Measurements from ENCODE around the gene KCP. TPM values are rescaled to one million over a fixed set of nuclear protein-coding genes. Genes with fewer than 3 reads are reported as not detected.

The KCP gene
- polyA plus RNA-seq, 1 donor from 2014 or later, result 0.31 TPM

DNA sequence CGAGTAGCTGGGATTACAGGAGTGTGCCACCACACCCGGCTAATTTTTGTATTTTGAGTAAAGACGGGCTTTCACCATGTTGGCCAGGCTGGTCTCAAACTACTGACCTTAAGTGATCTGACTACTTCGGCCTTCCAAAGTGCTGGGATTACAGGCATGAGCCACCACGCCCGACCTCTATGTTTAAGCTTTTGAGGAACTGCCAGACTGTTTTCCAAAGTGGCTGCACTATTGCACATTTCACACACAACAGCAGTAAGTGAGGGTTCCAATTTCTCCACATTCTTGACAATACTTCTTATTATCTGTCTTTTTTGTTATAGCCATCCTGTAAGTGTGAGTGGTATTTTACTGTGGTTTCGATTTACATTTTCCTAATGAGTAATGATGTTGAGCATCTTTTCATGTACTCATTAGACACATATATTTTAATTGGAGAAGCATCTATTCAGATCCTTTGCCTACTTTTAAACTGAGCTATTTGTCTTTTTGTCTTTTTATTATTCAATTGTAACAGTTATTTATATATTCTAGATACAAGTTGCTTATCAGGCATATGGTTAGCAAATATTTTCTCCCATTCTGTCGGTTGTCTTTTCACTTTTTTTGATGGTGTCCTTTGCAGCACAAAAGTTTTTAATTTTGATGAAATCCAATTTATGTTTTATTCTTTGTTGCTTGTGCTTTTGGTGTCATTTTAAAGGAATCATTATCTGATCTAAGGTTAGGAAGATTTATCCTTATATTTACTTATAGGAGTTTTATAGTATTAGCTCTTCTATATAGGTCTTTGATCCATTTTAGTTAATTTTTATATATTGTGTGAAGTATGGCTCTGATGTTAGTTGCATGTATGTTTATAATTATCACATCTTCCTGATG lies 14.4 kb upstream of the KCP start:
- Histone ChIP-seq H3K36me3 (ENCODE audit: insufficient read depth, low read length) (no peaks in the 10 kb centered on the region), H3K27ac (ENCODE audit: low read length) (no peak overlapping the region), H3K4me2 (ENCODE audit: low read length) (no peak overlapping the region), H3K9me3 (ENCODE audit: low read length) (no peaks in the 10 kb centered on the region), H2AFZ (ENCODE audit: low read depth, low read length) (no peak overlapping the region), H3K4me3 (ENCODE audit: low read length) (no peak overlapping the region), H3K9me2 (ENCODE audit: insufficient read depth, low read length) (no peaks in the 10 kb centered on the region), H3K9ac (ENCODE audit: low read length) (no peak overlapping the region), H3K27me3 (ENCODE audit: insufficient read depth, low read depth, low read length) (no peaks in the 10 kb centered on the region), H4K20me1 (ENCODE audit: insufficient read depth) (no peaks in the 10 kb centered on the region), H3K79me2 (replicated peaks; ENCODE audit: insufficient read depth, low read length) (no peaks in the 10 kb centered on the region), H3F3A (ENCODE audit: insufficient read depth, low read length, poor library complexity, severe bottlenecking) (no peaks in the 10 kb centered on the region)
- TF ChIP-seq, protein P1, sequence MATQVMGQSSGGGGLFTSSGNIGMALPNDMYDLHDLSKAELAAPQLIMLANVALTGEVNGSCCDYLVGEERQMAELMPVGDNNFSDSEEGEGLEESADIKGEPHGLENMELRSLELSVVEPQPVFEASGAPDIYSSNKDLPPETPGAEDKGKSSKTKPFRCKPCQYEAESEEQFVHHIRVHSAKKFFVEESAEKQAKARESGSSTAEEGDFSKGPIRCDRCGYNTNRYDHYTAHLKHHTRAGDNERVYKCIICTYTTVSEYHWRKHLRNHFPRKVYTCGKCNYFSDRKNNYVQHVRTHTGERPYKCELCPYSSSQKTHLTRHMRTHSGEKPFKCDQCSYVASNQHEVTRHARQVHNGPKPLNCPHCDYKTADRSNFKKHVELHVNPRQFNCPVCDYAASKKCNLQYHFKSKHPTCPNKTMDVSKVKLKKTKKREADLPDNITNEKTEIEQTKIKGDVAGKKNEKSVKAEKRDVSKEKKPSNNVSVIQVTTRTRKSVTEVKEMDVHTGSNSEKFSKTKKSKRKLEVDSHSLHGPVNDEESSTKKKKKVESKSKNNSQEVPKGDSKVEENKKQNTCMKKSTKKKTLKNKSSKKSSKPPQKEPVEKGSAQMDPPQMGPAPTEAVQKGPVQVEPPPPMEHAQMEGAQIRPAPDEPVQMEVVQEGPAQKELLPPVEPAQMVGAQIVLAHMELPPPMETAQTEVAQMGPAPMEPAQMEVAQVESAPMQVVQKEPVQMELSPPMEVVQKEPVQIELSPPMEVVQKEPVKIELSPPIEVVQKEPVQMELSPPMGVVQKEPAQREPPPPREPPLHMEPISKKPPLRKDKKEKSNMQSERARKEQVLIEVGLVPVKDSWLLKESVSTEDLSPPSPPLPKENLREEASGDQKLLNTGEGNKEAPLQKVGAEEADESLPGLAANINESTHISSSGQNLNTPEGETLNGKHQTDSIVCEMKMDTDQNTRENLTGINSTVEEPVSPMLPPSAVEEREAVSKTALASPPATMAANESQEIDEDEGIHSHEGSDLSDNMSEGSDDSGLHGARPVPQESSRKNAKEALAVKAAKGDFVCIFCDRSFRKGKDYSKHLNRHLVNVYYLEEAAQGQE (IDR thresholded peaks at IDR 0.05; ENCODE audit: borderline replicate concordance), result no peak
- TF ChIP-seq EP300 (conservative IDR thresholded peaks at IDR 0.05; ENCODE audit: poor library complexity, severe bottlenecking), result no peak
- TF ChIP-seq MXI1 (conservative IDR thresholded peaks at IDR 0.05; ENCODE audit: poor library complexity, severe bottlenecking), result no peak
- TF ChIP-seq POLR2AphosphoS5 (IDR thresholded peaks at IDR 0.05), result no peak
- TF ChIP-seq EZH2 (IDR thresholded peaks at IDR 0.05; ENCODE audit: borderline replicate concordance, insufficient read depth, low read length, poor library complexity, severe bottlenecking), result no peak
- TF ChIP-seq, protein P2, sequence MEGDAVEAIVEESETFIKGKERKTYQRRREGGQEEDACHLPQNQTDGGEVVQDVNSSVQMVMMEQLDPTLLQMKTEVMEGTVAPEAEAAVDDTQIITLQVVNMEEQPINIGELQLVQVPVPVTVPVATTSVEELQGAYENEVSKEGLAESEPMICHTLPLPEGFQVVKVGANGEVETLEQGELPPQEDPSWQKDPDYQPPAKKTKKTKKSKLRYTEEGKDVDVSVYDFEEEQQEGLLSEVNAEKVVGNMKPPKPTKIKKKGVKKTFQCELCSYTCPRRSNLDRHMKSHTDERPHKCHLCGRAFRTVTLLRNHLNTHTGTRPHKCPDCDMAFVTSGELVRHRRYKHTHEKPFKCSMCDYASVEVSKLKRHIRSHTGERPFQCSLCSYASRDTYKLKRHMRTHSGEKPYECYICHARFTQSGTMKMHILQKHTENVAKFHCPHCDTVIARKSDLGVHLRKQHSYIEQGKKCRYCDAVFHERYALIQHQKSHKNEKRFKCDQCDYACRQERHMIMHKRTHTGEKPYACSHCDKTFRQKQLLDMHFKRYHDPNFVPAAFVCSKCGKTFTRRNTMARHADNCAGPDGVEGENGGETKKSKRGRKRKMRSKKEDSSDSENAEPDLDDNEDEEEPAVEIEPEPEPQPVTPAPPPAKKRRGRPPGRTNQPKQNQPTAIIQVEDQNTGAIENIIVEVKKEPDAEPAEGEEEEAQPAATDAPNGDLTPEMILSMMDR (IDR thresholded peaks at IDR 0.05; ENCODE audit: poor library complexity, severe bottlenecking), result no peak
- TF ChIP-seq TAF1 (IDR thresholded peaks at IDR 0.05; ENCODE audit: low read depth), result no peak
- no peak for TF ChIP-seq SMC3 (conservative IDR thresholded peaks at IDR 0.05; ENCODE audit: poor library complexity)
- no peak for TF ChIP-seq RAD21 (conservative IDR thresholded peaks at IDR 0.05)

DNA sequence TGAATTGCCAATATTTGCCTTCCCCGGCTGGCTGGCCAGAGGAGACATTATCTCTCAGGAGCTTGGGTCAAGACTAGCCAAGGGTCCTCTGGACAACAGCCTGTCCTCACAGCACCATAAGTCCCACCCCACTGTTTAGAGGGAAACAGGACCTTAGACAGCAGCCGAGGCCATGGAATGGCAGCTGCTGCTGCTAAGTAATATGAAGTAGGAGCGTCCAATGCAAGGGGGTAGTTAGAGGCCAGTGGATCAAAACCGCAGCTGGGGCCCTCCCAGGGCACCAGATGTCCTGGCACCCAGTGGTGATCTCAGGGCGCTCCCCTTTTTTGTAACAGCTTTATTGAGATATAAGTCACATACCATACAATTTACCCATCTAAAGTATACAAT lies 12.9 kb upstream of the KCP start:
- Histone ChIP-seq H3F3A (ENCODE audit: insufficient read depth, low read length, poor library complexity, severe bottlenecking) (no peaks in the 10 kb centered on the region), H3K27me3 (ENCODE audit: insufficient read depth, low read depth, low read length) (no peaks in the 10 kb centered on the region), H3K9ac (ENCODE audit: low read length) (no peak overlapping the region), H3K4me2 (ENCODE audit: low read length) (no peak overlapping the region), H3K9me2 (ENCODE audit: insufficient read depth, low read length) (no peaks in the 10 kb centered on the region), H4K20me1 (ENCODE audit: insufficient read depth) (no peaks in the 10 kb centered on the region), H3K4me3 (ENCODE audit: low read length) (no peak overlapping the region), H3K36me3 (ENCODE audit: insufficient read depth, low read length) (no peaks in the 10 kb centered on the region), H3K9me3 (ENCODE audit: low read length) (no peaks in the 10 kb centered on the region), H2AFZ (ENCODE audit: low read depth, low read length) (no peak overlapping the region), H3K79me2 (replicated peaks; ENCODE audit: insufficient read depth, low read length) (no peaks in the 10 kb centered on the region), H3K27ac (ENCODE audit: low read length) (no peak overlapping the region)
- TF ChIP-seq EZH2 (IDR thresholded peaks at IDR 0.05; ENCODE audit: borderline replicate concordance, insufficient read depth, low read length, poor library complexity, severe bottlenecking) (no peak), TAF1 (IDR thresholded peaks at IDR 0.05; ENCODE audit: low read depth) (no peak), SMC3 (conservative IDR thresholded peaks at IDR 0.05; ENCODE audit: poor library complexity) (no peak), RAD21 (conservative IDR thresholded peaks at IDR 0.05) (no peak), EP300 (conservative IDR thresholded peaks at IDR 0.05; ENCODE audit: poor library complexity, severe bottlenecking) (no peak), MXI1 (conservative IDR thresholded peaks at IDR 0.05; ENCODE audit: poor library complexity, severe bottlenecking) (no peak), POLR2AphosphoS5 (IDR thresholded peaks at IDR 0.05) (no peak)
- TF ChIP-seq, protein P2 (IDR thresholded peaks at IDR 0.05; ENCODE audit: poor library complexity, severe bottlenecking), result no peak
- TF ChIP-seq, protein P1 (IDR thresholded peaks at IDR 0.05; ENCODE audit: borderline replicate concordance), result no peak
